ENCODE measurements around the gene TNS2. TPM values are rescaled to one million over a fixed set of nuclear protein-coding genes. Genes with fewer than 3 reads are reported as not detected.

The TNS2 gene
- total RNA-seq, 1 donor from 2014 or later = 15.4 TPM

DNA sequence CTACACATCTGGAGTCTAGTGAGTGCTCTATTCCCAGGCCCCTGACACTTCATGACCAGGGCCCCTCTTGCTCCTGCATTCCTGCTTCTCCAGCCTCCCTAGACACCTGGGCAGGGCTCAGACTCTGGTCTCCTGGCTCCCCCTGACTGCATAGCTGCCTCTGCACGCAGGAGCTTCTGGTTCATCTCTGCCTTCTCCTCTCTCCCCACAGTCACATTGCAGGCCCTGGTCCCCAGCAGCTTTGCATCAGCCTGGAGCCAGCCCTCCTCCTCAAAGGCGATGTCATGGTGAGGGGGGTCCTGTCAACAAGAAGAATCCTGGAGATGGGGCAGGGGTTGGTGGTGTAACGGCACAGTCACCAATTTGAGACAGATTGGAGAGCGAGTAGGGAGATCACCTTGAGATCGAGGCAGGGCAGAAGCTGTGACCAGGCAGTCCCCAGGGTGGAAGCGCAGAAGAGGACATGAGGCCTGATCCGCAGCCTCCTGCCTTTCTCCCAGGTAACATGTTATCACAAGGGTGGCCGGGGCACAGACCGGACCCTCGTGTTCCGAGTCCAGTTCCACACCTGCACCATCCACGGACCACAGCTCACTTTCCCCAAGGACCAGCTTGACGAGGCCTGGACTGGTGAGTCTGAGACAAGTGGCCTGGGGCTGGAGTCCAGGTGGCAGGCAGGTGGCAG lies 8.1 kb downstream of the TNS2 start:
- Histone ChIP-seq H3K36me3 (ENCODE audit: insufficient read depth, low read length) (peaks cover 4% of the 10 kb centered on the region), H3K9ac (ENCODE audit: low read length) (no peak overlapping the region), H3K4me1 (ENCODE audit: insufficient read depth, low read length) (peaks cover 17% of the 10 kb centered on the region), H3K4me3 (ENCODE audit: insufficient read depth, low read depth, low read length) (no peak overlapping the region), H3K4me2 (ENCODE audit: low read length) (no peak overlapping the region), H3K9me3 (ENCODE audit: insufficient read depth, low read depth, low read length) (no peaks in the 10 kb centered on the region), H2AFZ (ENCODE audit: low read depth, low read length) (no peak overlapping the region), H3K27me3 (ENCODE audit: insufficient read depth, low read length) (no peaks in the 10 kb centered on the region), H3K79me2 (ENCODE audit: insufficient read depth, low read length) (no peaks in the 10 kb centered on the region), H3K27ac (ENCODE audit: low read depth, low read length) (no peak overlapping the region), H4K20me1 (ENCODE audit: insufficient read depth, low read length) (peaks cover 7% of the 10 kb centered on the region)
- Mint-ChIP-seq H3K27ac (ENCODE audit: unreplicated experiment) (no peak overlapping the region), H3K9me3 (ENCODE audit: unreplicated experiment) (peaks cover 2% of the 10 kb centered on the region), H3K36me3 (ENCODE audit: low read depth, unreplicated experiment) (peaks cover 20% of the 10 kb centered on the region), H3K27me3 (ENCODE audit: low read depth, unreplicated experiment) (peaks cover 1% of the 10 kb centered on the region), H3K4me3 (ENCODE audit: unreplicated experiment) (no peak overlapping the region), H3K4me1 (ENCODE audit: low read depth, unreplicated experiment) (peaks cover 17% of the 10 kb centered on the region)
- TF ChIP-seq EZH2 (IDR thresholded peaks at IDR 0.05; ENCODE audit: insufficient read depth, low read length) (no peak), CTCF (IDR thresholded peaks at IDR 0.05; ENCODE audit: insufficient read depth, low read depth, low read length) (no peak)
- no peak for DNase-seq (ENCODE audit: low read depth)
- no peak for FAIRE-seq

GRCh38 chr12:53058674-53059433 lies 9.0 kb downstream of the TNS2 start:
- H3K9me3 Mint-ChIP-seq (ENCODE audit: unreplicated experiment) = peaks cover 2% of the 10 kb centered on the region
- no peak overlapping the region for H3K4me2 ChIP-seq (ENCODE audit: low read length)
- H2AFZ ChIP-seq (ENCODE audit: low read depth, low read length) = no peak overlapping the region
- H3K4me1 Mint-ChIP-seq (ENCODE audit: low read depth, unreplicated experiment) = peaks cover 14% of the 10 kb centered on the region
- peaks cover 1% of the 10 kb centered on the region for H3K27me3 Mint-ChIP-seq (ENCODE audit: low read depth, unreplicated experiment)
- no peaks in the 10 kb centered on the region for H3K79me2 ChIP-seq (ENCODE audit: insufficient read depth, low read length)
- no peak overlapping the region for H3K9ac ChIP-seq (ENCODE audit: low read length)
- FAIRE-seq (no peak), DNase-seq (ENCODE audit: low read depth) (no peak)
- H3K36me3 Mint-ChIP-seq (ENCODE audit: low read depth, unreplicated experiment) = peaks cover 24% of the 10 kb centered on the region
- H3K36me3 ChIP-seq (ENCODE audit: insufficient read depth, low read length) = peaks cover 4% of the 10 kb centered on the region
- H4K20me1 ChIP-seq (ENCODE audit: insufficient read depth, low read length) = peaks cover 13% of the 10 kb centered on the region
- H3K4me3 Mint-ChIP-seq (ENCODE audit: unreplicated experiment) = no peak overlapping the region
- H3K27me3 ChIP-seq (ENCODE audit: insufficient read depth, low read length) = no peaks in the 10 kb centered on the region
- no peak for TF ChIP-seq CTCF (IDR thresholded peaks at IDR 0.05; ENCODE audit: insufficient read depth, low read depth, low read length)
- TF ChIP-seq EZH2 (IDR thresholded peaks at IDR 0.05; ENCODE audit: insufficient read depth, low read length) = no peak
- no peak overlapping the region for H3K27ac ChIP-seq (ENCODE audit: low read depth, low read length)
- H3K27ac Mint-ChIP-seq (ENCODE audit: unreplicated experiment) = no peak overlapping the region
- no peaks in the 10 kb centered on the region for H3K9me3 ChIP-seq (ENCODE audit: insufficient read depth, low read depth, low read length)
- H3K4me3 ChIP-seq (ENCODE audit: insufficient read depth, low read depth, low read length) = no peak overlapping the region
- peaks cover 10% of the 10 kb centered on the region for H3K4me1 ChIP-seq (ENCODE audit: insufficient read depth, low read length)

Measured in astrocyte (in vitro differentiated cells and primary cell).